ENCODE measurements around the gene ABTB2. TPM values are rescaled to one million over a fixed set of nuclear protein-coding genes. Genes with fewer than 3 reads are reported as not detected.

Gene ABTB2
- polyA plus RNA-seq, 1 of the 3 experiments (the other 2 are of a cell fraction) = 7.8 TPM

DNA sequence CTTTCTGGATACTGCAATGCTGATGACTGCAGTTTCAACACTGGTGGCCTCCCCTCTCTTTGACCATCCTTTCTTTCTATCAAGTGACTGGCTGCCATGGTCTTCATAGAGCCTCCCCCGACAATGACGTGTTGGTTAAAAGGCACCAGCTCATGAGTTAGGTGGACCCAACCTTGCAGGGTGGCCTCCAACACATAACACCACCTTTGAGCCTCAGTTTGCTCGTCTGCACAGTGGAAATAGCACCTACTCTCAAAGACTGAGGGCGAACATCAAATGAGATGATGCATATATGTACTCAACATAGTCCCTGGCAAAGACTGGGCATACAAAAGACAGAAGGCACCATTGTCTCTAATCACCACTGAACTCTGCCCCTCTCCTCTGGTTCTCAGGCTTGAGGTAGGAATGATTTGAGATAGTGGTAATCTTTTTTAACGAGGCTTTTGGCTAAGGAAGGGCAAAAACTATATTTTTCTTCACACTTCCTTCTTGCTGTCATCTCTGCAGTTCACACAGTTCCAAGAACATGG, 133.3 kb downstream of the ABTB2 start:
- Histone ChIP-seq H3K9me2 (no peaks in the 10 kb centered on the region), H4K20me1 (ENCODE audit: insufficient read depth) (no peaks in the 10 kb centered on the region), H3K79me2 (ENCODE audit: insufficient read depth) (no peaks in the 10 kb centered on the region), H3K4me3 (ENCODE audit: low read depth in 2 of 2, low read length in 1 of 2) (no peak overlapping the region), H3K9ac (no peak overlapping the region), H3K4me1 (ENCODE audit: control insufficient read depth in 1 of 2, insufficient read depth in 2 of 2, low read depth in 1 of 2, low read length in 1 of 2) (peaks cover 6 to 10% of the 10 kb centered on the region in 2 experiments; a peak in 2 of 4 replicates), H3K27ac (ENCODE audit: low read depth in 2 of 2, low read length in 1 of 2) (no peak overlapping the region), H3K27me3 (ENCODE audit: insufficient read depth) (no peaks in the 10 kb centered on the region), H3K36me3 (replicated peaks in 1 of 2; ENCODE audit: control insufficient read depth in 1 of 2, insufficient read depth in 2 of 2, low read length in 1 of 2) (no peaks in the 10 kb centered on the region), H3F3A (replicated peaks; ENCODE audit: insufficient read depth) (no peaks in the 10 kb centered on the region), H3K4me2 (no peak overlapping the region), H2AFZ (ENCODE audit: low read depth) (no peak overlapping the region), H3K9me3 (no peaks in the 10 kb centered on the region)
- TF ChIP-seq NFIC (IDR thresholded peaks at IDR 0.05; ENCODE audit: borderline replicate concordance) (no peak), CHD2 (IDR thresholded peaks at IDR 0.05; ENCODE audit: low read length, partially characterized antibody) (no peak)
- DNase-seq = no peak
- ChIA-PET CTCF (interaction anchor here (1.3 to 1.4 kb wide), 3 partner anchors 10 to 52 kb away, joined by 3 to 5 read pairs (median 4); no protein-coding TSS in a partner anchor), POLR2A (no interaction called here)
- 88% methylated on average over 5 of the region's 5 CpGs for WGBS (ENCODE audit: low lambda C conversion rate)

DNA sequence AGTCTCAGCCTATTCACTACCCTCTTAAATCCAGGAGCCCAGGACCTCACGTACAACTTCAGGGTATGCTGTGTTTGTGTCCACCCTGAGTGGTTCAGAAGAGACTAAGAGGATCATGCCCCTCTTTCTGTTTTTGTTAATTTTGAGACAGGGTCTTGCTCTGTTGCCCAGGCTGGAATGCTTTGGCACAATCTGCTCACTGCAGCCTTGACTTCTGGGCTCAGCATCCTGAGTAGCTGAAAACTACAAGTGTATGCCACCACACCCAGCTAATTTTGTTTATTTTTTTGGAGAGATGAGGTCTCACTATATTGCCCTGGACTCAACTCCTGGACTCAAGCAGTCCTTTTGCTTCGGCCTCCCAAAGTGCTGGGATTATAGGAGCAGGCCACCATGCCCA, 133.9 kb downstream of the ABTB2 start:
- ChIA-PET POLR2A (no interaction called here), CTCF (interaction anchor here (1.3 to 1.4 kb wide), 3 partner anchors 11 to 51 kb away, joined by 3 to 5 read pairs (median 4); no protein-coding TSS in a partner anchor)
- Histone ChIP-seq H3K4me1 (ENCODE audit: control insufficient read depth in 1 of 2, insufficient read depth in 2 of 2, low read depth in 1 of 2, low read length in 1 of 2) (peaks cover 6 to 10% of the 10 kb centered on the region in 2 experiments; a peak in 2 of 4 replicates), H3K9ac (no peak overlapping the region), H3K36me3 (replicated peaks in 1 of 2; ENCODE audit: control insufficient read depth in 1 of 2, insufficient read depth in 2 of 2, low read length in 1 of 2) (no peaks in the 10 kb centered on the region), H4K20me1 (ENCODE audit: insufficient read depth) (no peaks in the 10 kb centered on the region), H2AFZ (ENCODE audit: low read depth) (no peak overlapping the region), H3F3A (replicated peaks; ENCODE audit: insufficient read depth) (no peaks in the 10 kb centered on the region), H3K4me3 (ENCODE audit: low read depth in 2 of 2, low read length in 1 of 2) (no peak overlapping the region), H3K9me3 (no peaks in the 10 kb centered on the region), H3K27ac (ENCODE audit: low read depth in 2 of 2, low read length in 1 of 2) (no peak overlapping the region), H3K4me2 (no peak overlapping the region), H3K27me3 (ENCODE audit: insufficient read depth) (no peaks in the 10 kb centered on the region), H3K9me2 (no peaks in the 10 kb centered on the region), H3K79me2 (ENCODE audit: insufficient read depth) (no peaks in the 10 kb centered on the region)
- no peak for TF ChIP-seq GABPA (IDR thresholded peaks at IDR 0.05; ENCODE audit: low read depth)
- 79% methylated on average over 2 of the region's 2 CpGs for WGBS (ENCODE audit: low lambda C conversion rate)
- DNase-seq = no peak

DNA sequence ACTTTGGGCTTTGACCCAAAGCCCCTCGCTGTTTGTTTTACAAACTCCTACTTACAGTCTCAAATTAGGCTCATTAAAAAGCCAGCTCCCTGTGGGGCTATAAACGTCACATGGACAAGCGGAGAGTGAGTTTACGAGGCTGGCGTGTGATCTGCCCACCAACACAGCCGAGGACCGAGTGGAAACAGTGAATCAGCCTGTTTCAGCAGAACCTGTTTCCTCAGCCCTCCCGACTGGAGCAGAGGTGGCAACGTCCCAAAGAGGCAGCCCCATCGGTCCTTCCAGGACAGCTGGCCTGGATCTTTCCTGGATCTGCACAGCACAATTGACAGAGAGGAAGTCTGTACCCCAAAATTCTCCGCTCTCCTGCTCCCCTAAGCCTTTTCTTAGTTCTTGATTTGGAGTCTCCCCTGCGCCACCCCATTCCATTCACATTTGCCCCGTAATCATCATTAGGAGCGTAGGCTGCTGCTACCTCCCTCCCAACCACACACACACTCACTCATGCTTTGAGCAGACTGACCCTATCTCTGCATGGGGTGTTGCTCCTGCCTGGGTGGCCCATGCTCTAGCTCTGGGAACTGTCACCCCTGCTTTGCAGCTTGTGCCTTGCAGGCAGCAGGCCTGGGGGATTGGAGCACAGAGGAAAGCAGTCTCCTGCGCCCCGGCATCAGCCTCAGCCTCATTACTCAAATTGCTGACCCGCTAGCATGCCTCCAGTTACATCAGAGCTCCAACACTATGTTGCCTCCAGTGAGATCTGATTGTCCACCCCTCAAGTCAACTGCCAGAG, 134.6 kb downstream of the ABTB2 start:
- H3K79me2 ChIP-seq (ENCODE audit: insufficient read depth) = no peaks in the 10 kb centered on the region
- 87% methylated on average over 16 of the region's 17 CpGs for WGBS (ENCODE audit: low lambda C conversion rate)
- no peaks in the 10 kb centered on the region for H3K27me3 ChIP-seq (ENCODE audit: insufficient read depth)
- DNase-seq = no peak
- no peaks in the 10 kb centered on the region for H4K20me1 ChIP-seq (ENCODE audit: insufficient read depth)
- no peak overlapping the region for H3K4me3 ChIP-seq (ENCODE audit: low read depth in 2 of 2, low read length in 1 of 2)
- H3K9me2 ChIP-seq = no peaks in the 10 kb centered on the region
- no peak overlapping the region for H2AFZ ChIP-seq (ENCODE audit: low read depth)
- no peak overlapping the region for H3K4me2 ChIP-seq
- CTCF ChIA-PET = interaction anchor here (0.6 to 1.4 kb wide), 3 partner anchors 30 to 51 kb away, joined by 3 to 4 read pairs (median 4); no protein-coding TSS in a partner anchor
- H3K36me3 ChIP-seq (replicated peaks in 1 of 2; ENCODE audit: control insufficient read depth in 1 of 2, insufficient read depth in 2 of 2, low read length in 1 of 2) = no peaks in the 10 kb centered on the region
- no peaks in the 10 kb centered on the region for H3F3A ChIP-seq (replicated peaks; ENCODE audit: insufficient read depth)
- POLR2A ChIA-PET = no interaction called here
- no peaks in the 10 kb centered on the region for H3K9me3 ChIP-seq
- TF ChIP-seq RCOR1 (IDR thresholded peaks at IDR 0.05; ENCODE audit: low read length) = no peak
- TF ChIP-seq, protein P1, sequence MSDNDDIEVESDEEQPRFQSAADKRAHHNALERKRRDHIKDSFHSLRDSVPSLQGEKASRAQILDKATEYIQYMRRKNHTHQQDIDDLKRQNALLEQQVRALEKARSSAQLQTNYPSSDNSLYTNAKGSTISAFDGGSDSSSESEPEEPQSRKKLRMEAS (IDR thresholded peaks at IDR 0.05; ENCODE audit: low read depth) = no peak
- no peak for TF ChIP-seq RFX5 (IDR thresholded peaks at IDR 0.05; ENCODE audit: low read length)
- TF ChIP-seq TCF12 (IDR thresholded peaks at IDR 0.05) = no peak
- TF ChIP-seq, protein P2, sequence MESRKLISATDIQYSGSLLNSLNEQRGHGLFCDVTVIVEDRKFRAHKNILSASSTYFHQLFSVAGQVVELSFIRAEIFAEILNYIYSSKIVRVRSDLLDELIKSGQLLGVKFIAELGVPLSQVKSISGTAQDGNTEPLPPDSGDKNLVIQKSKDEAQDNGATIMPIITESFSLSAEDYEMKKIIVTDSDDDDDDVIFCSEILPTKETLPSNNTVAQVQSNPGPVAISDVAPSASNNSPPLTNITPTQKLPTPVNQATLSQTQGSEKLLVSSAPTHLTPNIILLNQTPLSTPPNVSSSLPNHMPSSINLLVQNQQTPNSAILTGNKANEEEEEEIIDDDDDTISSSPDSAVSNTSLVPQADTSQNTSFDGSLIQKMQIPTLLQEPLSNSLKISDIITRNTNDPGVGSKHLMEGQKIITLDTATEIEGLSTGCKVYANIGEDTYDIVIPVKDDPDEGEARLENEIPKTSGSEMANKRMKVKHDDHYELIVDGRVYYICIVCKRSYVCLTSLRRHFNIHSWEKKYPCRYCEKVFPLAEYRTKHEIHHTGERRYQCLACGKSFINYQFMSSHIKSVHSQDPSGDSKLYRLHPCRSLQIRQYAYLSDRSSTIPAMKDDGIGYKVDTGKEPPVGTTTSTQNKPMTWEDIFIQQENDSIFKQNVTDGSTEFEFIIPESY (IDR thresholded peaks at IDR 0.05; ENCODE audit: borderline replicate concordance, low read depth) = no peak
- TF ChIP-seq TAF1 (IDR thresholded peaks at IDR 0.05; ENCODE audit: borderline replicate concordance, low read depth, low read length) = no peak
- TF ChIP-seq JUND (IDR thresholded peaks at IDR 0.05) = no peak
- TF ChIP-seq, protein P3, sequence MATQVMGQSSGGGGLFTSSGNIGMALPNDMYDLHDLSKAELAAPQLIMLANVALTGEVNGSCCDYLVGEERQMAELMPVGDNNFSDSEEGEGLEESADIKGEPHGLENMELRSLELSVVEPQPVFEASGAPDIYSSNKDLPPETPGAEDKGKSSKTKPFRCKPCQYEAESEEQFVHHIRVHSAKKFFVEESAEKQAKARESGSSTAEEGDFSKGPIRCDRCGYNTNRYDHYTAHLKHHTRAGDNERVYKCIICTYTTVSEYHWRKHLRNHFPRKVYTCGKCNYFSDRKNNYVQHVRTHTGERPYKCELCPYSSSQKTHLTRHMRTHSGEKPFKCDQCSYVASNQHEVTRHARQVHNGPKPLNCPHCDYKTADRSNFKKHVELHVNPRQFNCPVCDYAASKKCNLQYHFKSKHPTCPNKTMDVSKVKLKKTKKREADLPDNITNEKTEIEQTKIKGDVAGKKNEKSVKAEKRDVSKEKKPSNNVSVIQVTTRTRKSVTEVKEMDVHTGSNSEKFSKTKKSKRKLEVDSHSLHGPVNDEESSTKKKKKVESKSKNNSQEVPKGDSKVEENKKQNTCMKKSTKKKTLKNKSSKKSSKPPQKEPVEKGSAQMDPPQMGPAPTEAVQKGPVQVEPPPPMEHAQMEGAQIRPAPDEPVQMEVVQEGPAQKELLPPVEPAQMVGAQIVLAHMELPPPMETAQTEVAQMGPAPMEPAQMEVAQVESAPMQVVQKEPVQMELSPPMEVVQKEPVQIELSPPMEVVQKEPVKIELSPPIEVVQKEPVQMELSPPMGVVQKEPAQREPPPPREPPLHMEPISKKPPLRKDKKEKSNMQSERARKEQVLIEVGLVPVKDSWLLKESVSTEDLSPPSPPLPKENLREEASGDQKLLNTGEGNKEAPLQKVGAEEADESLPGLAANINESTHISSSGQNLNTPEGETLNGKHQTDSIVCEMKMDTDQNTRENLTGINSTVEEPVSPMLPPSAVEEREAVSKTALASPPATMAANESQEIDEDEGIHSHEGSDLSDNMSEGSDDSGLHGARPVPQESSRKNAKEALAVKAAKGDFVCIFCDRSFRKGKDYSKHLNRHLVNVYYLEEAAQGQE (IDR thresholded peaks at IDR 0.05; ENCODE audit: low read depth, low read length) = no peak
- TF ChIP-seq FOSL2 (IDR thresholded peaks at IDR 0.05; ENCODE audit: borderline replicate concordance, low read depth) = no peak
- no peak for TF ChIP-seq TEAD4 (IDR thresholded peaks at IDR 0.05; ENCODE audit: borderline replicate concordance, insufficient read depth)
- TF ChIP-seq POLR2AphosphoS5 (IDR thresholded peaks at IDR 0.05; ENCODE audit: low read depth, low read length) = no peak
- no peak for TF ChIP-seq EP300 (IDR thresholded peaks at IDR 0.05; ENCODE audit: borderline replicate concordance in 1 of 2, low read depth in 1 of 2, low read length in 1 of 2)
- no peak overlapping the region for H3K27ac ChIP-seq (ENCODE audit: low read depth in 2 of 2, low read length in 1 of 2)
- H3K4me1 ChIP-seq (ENCODE audit: control insufficient read depth in 1 of 2, insufficient read depth in 2 of 2, low read depth in 1 of 2, low read length in 1 of 2) = peaks cover 6 to 10% of the 10 kb centered on the region in 2 experiments; a peak in 2 of 4 replicates
- H3K9ac ChIP-seq = no peak overlapping the region

Data from SK-N-SH (cell line).